Measurements from ENCODE around the gene RFX4.

DNA sequence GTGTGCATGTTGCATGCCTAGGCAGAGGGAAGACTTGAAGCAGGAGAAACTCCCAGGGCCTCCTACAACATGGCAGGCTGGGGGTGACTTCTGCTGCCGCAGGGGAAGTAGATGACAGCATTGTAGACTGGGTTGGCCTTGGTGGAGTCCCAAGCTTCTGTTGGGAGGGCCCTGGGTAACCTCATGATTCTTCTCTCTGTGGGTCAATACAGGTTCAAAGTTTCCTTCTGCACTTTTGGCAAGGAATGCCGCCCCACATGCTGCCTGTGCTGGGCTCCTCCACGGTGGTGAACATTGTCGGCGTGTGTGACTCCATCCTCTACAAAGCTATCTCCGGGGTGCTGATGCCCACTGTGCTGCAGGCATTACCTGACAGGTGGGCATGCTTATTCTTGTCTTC, 113.3 kb downstream of the RFX4 start:
- no peak for TF ChIP-seq POLR2AphosphoS5 (IDR thresholded peaks at IDR 0.05; ENCODE audit: borderline replicate concordance, low read depth, low read length)
- no peak for TF ChIP-seq EZH2 (IDR thresholded peaks at IDR 0.05)

Measured in SK-N-MC (cell line).